Spleen (tissue), 7 donors: Measurements from ENCODE around the gene PINK1.

Source experiments
- POLR2A ChIP-seq, 3 donors: fragments of 450-650 bp; IDR thresholded peaks; one replicate each; pipeline ENCODE4 v1.5.1; 2017; ENCODE audit warnings: antibody characterized with exemption in 3 of 3, mild to moderate bottlenecking in 1 of 3
- TF ChIP-seq, protein P1 (sequence below), 11 experiments: fragments of 200-600 bp in 7 of 11; fragments of 450-650 bp in 4 of 11; sonication (generic) in 4 of 11; IDR thresholded peaks in 8 of 11; conservative IDR thresholded peaks in 3 of 11; 1 replicate in 7 of 11; 2 replicates in 4 of 11; pipeline versions ENCODE4 v1.4.0 to v1.8.0; 2016 to 2021; ENCODE audit warnings: antibody characterized with exemption in 11 of 11, inconsistent platforms in 4 of 11, mild to moderate bottlenecking in 1 of 11
- donor health status: DM: no; HTN: no; CAD: no; lungs with moderate emphysema.
- donor health status: DM: no; HTN: no; CAD: no.
- donor health status: DM: no; HTN: no; CAD: no.

- TF ChIP-seq, protein P1, sequence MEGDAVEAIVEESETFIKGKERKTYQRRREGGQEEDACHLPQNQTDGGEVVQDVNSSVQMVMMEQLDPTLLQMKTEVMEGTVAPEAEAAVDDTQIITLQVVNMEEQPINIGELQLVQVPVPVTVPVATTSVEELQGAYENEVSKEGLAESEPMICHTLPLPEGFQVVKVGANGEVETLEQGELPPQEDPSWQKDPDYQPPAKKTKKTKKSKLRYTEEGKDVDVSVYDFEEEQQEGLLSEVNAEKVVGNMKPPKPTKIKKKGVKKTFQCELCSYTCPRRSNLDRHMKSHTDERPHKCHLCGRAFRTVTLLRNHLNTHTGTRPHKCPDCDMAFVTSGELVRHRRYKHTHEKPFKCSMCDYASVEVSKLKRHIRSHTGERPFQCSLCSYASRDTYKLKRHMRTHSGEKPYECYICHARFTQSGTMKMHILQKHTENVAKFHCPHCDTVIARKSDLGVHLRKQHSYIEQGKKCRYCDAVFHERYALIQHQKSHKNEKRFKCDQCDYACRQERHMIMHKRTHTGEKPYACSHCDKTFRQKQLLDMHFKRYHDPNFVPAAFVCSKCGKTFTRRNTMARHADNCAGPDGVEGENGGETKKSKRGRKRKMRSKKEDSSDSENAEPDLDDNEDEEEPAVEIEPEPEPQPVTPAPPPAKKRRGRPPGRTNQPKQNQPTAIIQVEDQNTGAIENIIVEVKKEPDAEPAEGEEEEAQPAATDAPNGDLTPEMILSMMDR (IDR thresholded peaks at IDR 0.05 in 8 of 11, conservative IDR thresholded peaks at IDR 0.05 in 3 of 11): no peak
- no peak for TF ChIP-seq POLR2A (IDR thresholded peaks at IDR 0.05)
Observed at GRCh38 chr1:20645414-20645813, 12.2 kb downstream of the PINK1 start.
